ENCODE results near the gene BCAP31.

- TF ChIP-seq, protein P1, sequence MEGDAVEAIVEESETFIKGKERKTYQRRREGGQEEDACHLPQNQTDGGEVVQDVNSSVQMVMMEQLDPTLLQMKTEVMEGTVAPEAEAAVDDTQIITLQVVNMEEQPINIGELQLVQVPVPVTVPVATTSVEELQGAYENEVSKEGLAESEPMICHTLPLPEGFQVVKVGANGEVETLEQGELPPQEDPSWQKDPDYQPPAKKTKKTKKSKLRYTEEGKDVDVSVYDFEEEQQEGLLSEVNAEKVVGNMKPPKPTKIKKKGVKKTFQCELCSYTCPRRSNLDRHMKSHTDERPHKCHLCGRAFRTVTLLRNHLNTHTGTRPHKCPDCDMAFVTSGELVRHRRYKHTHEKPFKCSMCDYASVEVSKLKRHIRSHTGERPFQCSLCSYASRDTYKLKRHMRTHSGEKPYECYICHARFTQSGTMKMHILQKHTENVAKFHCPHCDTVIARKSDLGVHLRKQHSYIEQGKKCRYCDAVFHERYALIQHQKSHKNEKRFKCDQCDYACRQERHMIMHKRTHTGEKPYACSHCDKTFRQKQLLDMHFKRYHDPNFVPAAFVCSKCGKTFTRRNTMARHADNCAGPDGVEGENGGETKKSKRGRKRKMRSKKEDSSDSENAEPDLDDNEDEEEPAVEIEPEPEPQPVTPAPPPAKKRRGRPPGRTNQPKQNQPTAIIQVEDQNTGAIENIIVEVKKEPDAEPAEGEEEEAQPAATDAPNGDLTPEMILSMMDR (IDR thresholded peaks at IDR 0.05) = no peak
- TF ChIP-seq POLR2AphosphoS5 (IDR thresholded peaks at IDR 0.05) (no peak), POLR2A (IDR thresholded peaks at IDR 0.05) (no peak), EP300 (IDR thresholded peaks at IDR 0.05) (no peak)
Observed at GRCh38 chrX:153690466-153690865, 33.7 kb downstream of the BCAP31 start.

Data from sigmoid colon (tissue), 4 donors.